ENCODE data around the gene ROCK2.

DNA sequence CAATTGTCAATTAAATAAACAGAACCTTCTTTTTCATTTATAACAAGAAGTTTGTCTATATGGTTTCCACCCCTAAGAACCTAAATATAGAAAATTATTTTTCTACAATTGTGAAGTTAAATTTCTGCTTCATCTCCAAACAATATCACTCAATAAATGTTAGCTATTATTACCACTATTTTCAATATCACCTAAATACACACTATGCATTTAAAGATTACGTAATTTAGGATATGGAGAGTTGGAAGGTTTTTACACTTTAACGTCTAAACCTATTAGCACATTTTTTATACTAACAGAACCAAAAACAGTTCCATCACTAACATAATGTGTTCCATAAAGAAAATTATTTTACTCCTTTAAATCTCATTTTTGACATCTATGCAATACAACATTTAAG lies 48.0 kb downstream of the ROCK2 start:
- TF ChIP-seq, protein P1, sequence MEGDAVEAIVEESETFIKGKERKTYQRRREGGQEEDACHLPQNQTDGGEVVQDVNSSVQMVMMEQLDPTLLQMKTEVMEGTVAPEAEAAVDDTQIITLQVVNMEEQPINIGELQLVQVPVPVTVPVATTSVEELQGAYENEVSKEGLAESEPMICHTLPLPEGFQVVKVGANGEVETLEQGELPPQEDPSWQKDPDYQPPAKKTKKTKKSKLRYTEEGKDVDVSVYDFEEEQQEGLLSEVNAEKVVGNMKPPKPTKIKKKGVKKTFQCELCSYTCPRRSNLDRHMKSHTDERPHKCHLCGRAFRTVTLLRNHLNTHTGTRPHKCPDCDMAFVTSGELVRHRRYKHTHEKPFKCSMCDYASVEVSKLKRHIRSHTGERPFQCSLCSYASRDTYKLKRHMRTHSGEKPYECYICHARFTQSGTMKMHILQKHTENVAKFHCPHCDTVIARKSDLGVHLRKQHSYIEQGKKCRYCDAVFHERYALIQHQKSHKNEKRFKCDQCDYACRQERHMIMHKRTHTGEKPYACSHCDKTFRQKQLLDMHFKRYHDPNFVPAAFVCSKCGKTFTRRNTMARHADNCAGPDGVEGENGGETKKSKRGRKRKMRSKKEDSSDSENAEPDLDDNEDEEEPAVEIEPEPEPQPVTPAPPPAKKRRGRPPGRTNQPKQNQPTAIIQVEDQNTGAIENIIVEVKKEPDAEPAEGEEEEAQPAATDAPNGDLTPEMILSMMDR (IDR thresholded peaks at IDR 0.05), result no peak
- no peak for TF ChIP-seq POLR2A (IDR thresholded peaks at IDR 0.05)
